NOMO-1 treated with dmso at 0.1 percent for 144 hours (cell line): ENCODE results near the gene PCGF1.

ENCODE experiments used
- DNase-seq: peaks from one replicate; lab custom pipeline; 2025; ENCODE audit not compliant: unreplicated experiment; lab: John Stamatoyannopoulos, UW

Gene PCGF1

GRCh38 chr2:74515981-74516633, 8.6 kb upstream of the PCGF1 start:
- no peak for DNase-seq

GRCh38 chr2:74515271-74515980, 7.9 kb upstream of the PCGF1 start:
- DNase-seq: no peak

- DNase-seq: no peak
Observed at GRCh38 chr2:74514368-74515270, 7.1 kb upstream of the PCGF1 start, which contains the start of gene TLX2. Gene TLX2 (plus strand): TSS chr2:74514450. CDS start chr2:74514807, 357 bp downstream.

GRCh38 chr2:74513605-74514367, 6.3 kb upstream of the PCGF1 start:
- no peak for DNase-seq

- no peak for DNase-seq
Observed at GRCh38 chr2:74512744-74513604, 5.5 kb upstream of the PCGF1 start.

- DNase-seq: no peak
Observed at GRCh38 chr2:74511104-74511989, 3.9 kb upstream of the PCGF1 start.

GRCh38 chr2:74510272-74510671, 2.8 kb upstream of the PCGF1 start:
- no peak for DNase-seq

GRCh38 chr2:74507926-74508520, 528 bp upstream of the PCGF1 start:
- DNase-seq: no peak

GRCh38 chr2:74505448-74506246, 1.8 kb downstream of the PCGF1 start:
- DNase-seq: no peak

- no peak for DNase-seq
Observed at GRCh38 chr2:74504591-74504990, 2.9 kb downstream of the PCGF1 start.

- DNase-seq: no peak
Observed at GRCh38 chr2:74503506-74504475, 3.7 kb downstream of the PCGF1 start.

- peak; percentile 57 for DNase-seq
Observed at GRCh38 chr2:74502720-74503505, 4.6 kb downstream of the PCGF1 start.

- no peak for DNase-seq
Observed at GRCh38 chr2:74502147-74502719, 5.3 kb downstream of the PCGF1 start.

- DNase-seq: no peak
Observed at GRCh38 chr2:74501335-74502071, 6.0 kb downstream of the PCGF1 start.

- no peak for DNase-seq
Observed at GRCh38 chr2:74500578-74500946, 6.9 kb downstream of the PCGF1 start.
